IMR-90 (cell line): ENCODE results near the gene PPP1R9B.
A peak's percentile ranks its signal among the peaks of the same experiment; 100 is the strongest.

Experiments
- CHD1 ChIP-seq: IDR thresholded peaks from 2 replicates; pipeline ENCODE4 v1.6.1; 2012; ENCODE audit warnings: low read depth, low read length, improper control_type of control experiment
- CTCF ChIP-seq: conservative IDR thresholded peaks from 2 replicates; pipeline ENCODE4 v1.5.1; 2012; ENCODE audit warnings: mild to moderate bottlenecking, low read depth, low read length, improper control_type of control experiment
- MXI1 ChIP-seq: IDR thresholded peaks from 2 replicates; pipeline ENCODE4 v1.6.1; 2012; ENCODE audit warnings: low read depth, mild to moderate bottlenecking, low read length, moderate library complexity, borderline replicate concordance
- POLR2A ChIP-seq: IDR thresholded peaks from 2 replicates; pipeline ENCODE4 v1.6.1; 2012; ENCODE audit warnings: mild to moderate bottlenecking, low read depth, low read length
- RAD21 ChIP-seq: IDR thresholded peaks from 2 replicates; pipeline ENCODE4 v1.6.1; 2012; ENCODE audit warnings: low read length, improper control_type of control experiment
- USF2 ChIP-seq: fragments of 150-350 bp; IDR thresholded peaks from 2 replicates; pipeline ENCODE4 v1.6.1; 2017; ENCODE audit warnings: mild to moderate bottlenecking, antibody characterized with exemption, low read length, low read depth

- TF ChIP-seq POLR2A (0 out of 2 replicates have a peak, but pooled peaks have one; percentile 37), CTCF (no peak), USF2 (no peak), RAD21 (no peak), CHD1 (no peak; the same call in 1 of the 2 replicates), MXI1 (no peak)
Observed at GRCh38 chr17:50191359-50192143, 41.1 kb upstream of the PPP1R9B start.
